GM12878 (cell line): ENCODE measurements around the gene EDNRB. TPM values are rescaled to one million over a fixed set of nuclear protein-coding genes. Genes with fewer than 3 reads are reported as not detected.
A peak's percentile ranks its signal among the peaks of the same experiment; 100 is the strongest.

Source experiments
- ATAC-seq: fragments of 200-7000 bp; cut with Tn5 transposase; 3 replicates; pipeline ENCODE4 v1.9.1; 2020; ENCODE audit warnings: mild to moderate bottlenecking, moderate library complexity
- BruUV-seq: library from RNA; stranded (reverse); fragments of 400-500 nt; replicated peaks from 2 replicates; lab custom pipeline; 2021; lab: Mats Ljungman, UMichigan
- CTCF ChIA-PET: fragments of 300-600 bp; sonication (Branson Sonifier 250); formaldehyde crosslinking; extraction: SDS; loops from one replicate; lab custom pipeline; 2021; ENCODE audit warnings: inconsistent platforms; lab: Yijun Ruan, JAX
- POLR2A ChIA-PET: fragments of 350-600 bp; formaldehyde crosslinking; extraction: SDS; loops from one replicate; lab custom pipeline; 2021; ENCODE audit warnings: inconsistent platforms; lab: Charles Lee
- RAD21 ChIA-PET: fragments of 300-600 bp; sonication (Branson Sonifier 250); formaldehyde crosslinking; loops from one replicate; lab custom pipeline; 2023; ENCODE audit warnings: antibody characterized with exemption; ENCODE audit not compliant: unreplicated experiment; lab: Charles Lee
- SMC1A ChIA-PET: fragments of 300-600 bp; sonication (Branson Sonifier 250); formaldehyde crosslinking; loops from one replicate; lab custom pipeline; 2023; ENCODE audit not compliant: unreplicated experiment, uncharacterized antibody; lab: Charles Lee
- DNase-seq: peaks from one replicate; pipeline ENCODE4 v3.0.0-alpha.2; 2011; ENCODE audit warnings: low read depth, low spot score
- FAIRE-seq: peaks from 3 replicates; lab custom pipeline; 2011; peaks lifted over from hg19 to GRCh38; lab: Jason Lieb, UNC
- H2AFZ ChIP-seq: 2 replicates; pipeline ENCODE4 v1.6.0; 2011; ENCODE audit warnings: low read depth, low read length, control low read depth; ENCODE audit not compliant: control insufficient read depth
- H3K27ac ChIP-seq: 2 replicates; pipeline ENCODE4 v1.5.1; 2011; ENCODE audit warnings: control low read depth; ENCODE audit not compliant: control insufficient read depth, insufficient read depth
- H3K27me3 ChIP-seq, 2 experiments: replicated peaks in 1 of 2; 2 replicates each; pipeline versions ENCODE4 v1.6.0 to v1.6.1; 2011; ENCODE audit warnings: low read length in 1 of 2; ENCODE audit not compliant: control insufficient read depth in 2 of 2, insufficient read depth in 2 of 2
- H3K36me3 ChIP-seq, 2 experiments: 2 replicates each; pipeline ENCODE4 v1.5.1; 2011; ENCODE audit warnings: low read length in 1 of 2; ENCODE audit not compliant: control insufficient read depth in 2 of 2, insufficient read depth in 2 of 2
- H3K4me1 ChIP-seq: 2 replicates; pipeline ENCODE4 v1.6.1; 2011; ENCODE audit warnings: mild to moderate bottlenecking, low read length, moderate library complexity, mixed read lengths; ENCODE audit not compliant: control insufficient read depth, insufficient read depth
- H3K4me2 ChIP-seq: 2 replicates; pipeline ENCODE4 v1.6.0; 2011; ENCODE audit warnings: control low read depth; ENCODE audit not compliant: control insufficient read depth, insufficient read depth
- H3K4me3 ChIP-seq: fragments of 200-600 bp; sonication (generic); 2 replicates; pipeline ENCODE4 v1.5.1; 2016
- H3K79me2 ChIP-seq: 2 replicates; pipeline ENCODE4 v1.6.0; 2011; ENCODE audit warnings: low read length; ENCODE audit not compliant: control insufficient read depth, insufficient read depth
- H3K9ac ChIP-seq: 2 replicates; pipeline ENCODE4 v1.8.0; 2011; ENCODE audit warnings: low read length, control low read depth, mixed read lengths; ENCODE audit not compliant: control insufficient read depth, insufficient read depth
- H3K9me3 ChIP-seq: replicated peaks from 3 replicates; pipeline ENCODE4 v1.5.1; 2011; ENCODE audit warnings: mild to moderate bottlenecking, low read length; ENCODE audit not compliant: control insufficient read depth, insufficient read depth
- H4K20me1 ChIP-seq: 2 replicates; pipeline ENCODE4 v1.6.0; 2011; ENCODE audit not compliant: control insufficient read depth, insufficient read depth
- ASH2L ChIP-seq: fragments of 300-600, 200-600 bp; sonication (generic); IDR thresholded peaks from 2 replicates; pipeline ENCODE4 v1.6.1; 2017; ENCODE audit warnings: low read depth, mild to moderate bottlenecking, borderline replicate concordance
- BRCA1 ChIP-seq: IDR thresholded peaks from 2 replicates; pipeline ENCODE4 v1.6.1; 2011; ENCODE audit warnings: low read depth, low read length, improper control_type of control experiment
- CBX3 ChIP-seq: fragments of 200-600 bp; sonication (generic); IDR thresholded peaks from 2 replicates; pipeline ENCODE4 v1.6.1; 2016; ENCODE audit warnings: low read depth, borderline replicate concordance
- HDAC6 ChIP-seq: fragments of 200-600 bp; sonication (generic); IDR thresholded peaks from one replicate; pipeline ENCODE4 v1.8.0; 2017; ENCODE audit warnings: antibody characterized with exemption; ENCODE audit not compliant: unreplicated experiment
- HDGF ChIP-seq: fragments of 450-650 bp; IDR thresholded peaks from 2 replicates; pipeline ENCODE4 v1.6.1; 2016; ENCODE audit warnings: antibody characterized with exemption
- NFYA ChIP-seq: IDR thresholded peaks from 2 replicates; pipeline ENCODE4 v1.6.1; 2011; ENCODE audit warnings: low read depth, mild to moderate bottlenecking, low read length, improper control_type of control experiment, borderline replicate concordance
- SP1 ChIP-seq: IDR thresholded peaks from one replicate; pipeline ENCODE4 v1.6.1; 2011; ENCODE audit warnings: low read depth, low read length
- ZBED1 ChIP-seq: IDR thresholded peaks from 2 replicates; pipeline ENCODE4 v1.6.1; 2016; ENCODE audit warnings: borderline replicate concordance
- WGBS: methylation state at CpG from one replicate; pipeline ENCODE4 v1.1.6; 2016; ENCODE audit warnings: low lambda C conversion rate; ENCODE audit not compliant: insufficient replicate concordance, insufficient coverage; ENCODE audit errors: missing lambda C conversion rate; 5-methylcytosine and 5-hydroxymethylcytosine counted together
- in situ Hi-C: fragments of 300-500 bp; cut with MboI; formaldehyde crosslinking; loops from 9 replicates; pipeline ENCODE4 v1.14.3; 2018; ENCODE audit warnings: mixed read lengths
- intact Hi-C: fragments of 100-400 bp; cut with micrococcal nuclease; formaldehyde crosslinking; loops from one replicate; pipeline ENCODE4 v1.14.2; 2022; ENCODE audit not compliant: unreplicated experiment
- polyA plus RNA-seq, 11 experiments: library from polyadenylated mRNA; depleted of rRNA in 4 of 11; unstranded in 6 of 11; stranded (reverse) in 5 of 11; fragments of >200 nt; fragmentation: Nextera tagmentation in 4 of 11; fragmentation: Illumina TruSeq in 1 of 11; extraction: Ambion mirVana in 4 of 11; extraction: Trizol in 1 of 11; gene quantifications; 1 replicate in 1 of 11; 2 replicates in 10 of 11; pipeline versions ENCODE4 v1.2.1 to v1.2.3, GENCODE V29; 2011 to 2016; ENCODE audit warnings: inconsistent platforms in 2 of 11, missing spikeins in 2 of 11, low read depth in 1 of 11
- total RNA-seq, 4 experiments: library from RNA; depleted of rRNA in 3 of 4; stranded (reverse); fragments of >200 nt in 3 of 4; fragmentation: Illumina TruSeq in 1 of 4; extraction: Trizol in 1 of 4; gene quantifications; 2 replicates each; pipeline versions ENCODE4 v1.2.1 to v1.2.3, GENCODE V29; 2013 to 2021
- TF ChIP-seq, protein P1 (sequence below): fragments of 450-650 bp; IDR thresholded peaks from 2 replicates; pipeline ENCODE4 v1.6.1; 2017; ENCODE audit warnings: mild to moderate bottlenecking, low read depth, inconsistent platforms; ENCODE audit not compliant: poor library complexity, severe bottlenecking

The EDNRB gene
- total and polyA plus RNA-seq, 10 of the 15 experiments (the other 5 are each of a cell fraction or from before 2014, with no cell fraction given), result not detected

- in situ Hi-C loops (no loop called here), intact Hi-C loops (no loop called here)
- DNase-seq (no peak), FAIRE-seq (no peak), ATAC-seq (peak; percentile 34)
- Histone ChIP-seq H3K27ac (no peak overlapping the region), H3K79me2 (no peaks in the 10 kb centered on the region), H3K9me3 (no peaks in the 10 kb centered on the region), H2AFZ (no peak overlapping the region), H4K20me1 (no peaks in the 10 kb centered on the region), H3K4me1 (no peaks in the 10 kb centered on the region), H3K36me3 (no peaks in the 10 kb centered on the region), H3K9ac (no peak overlapping the region), H3K4me2 (0 out of 2 replicates have a peak overlapping the region, but pooled peaks have one; percentile 17), H3K27me3 (peaks cover 6 to 10% of the 10 kb centered on the region in 2 experiments; a peak in 3 of 4 replicates), H3K4me3 (no peak overlapping the region)
- TF ChIP-seq ASH2L (no peak), SP1 (no peak), BRCA1 (no peak), NFYA (no peak), HDGF (no peak), CBX3 (no peak), ZBED1 (no peak), HDAC6 (no peak)
- TF ChIP-seq, protein P1, sequence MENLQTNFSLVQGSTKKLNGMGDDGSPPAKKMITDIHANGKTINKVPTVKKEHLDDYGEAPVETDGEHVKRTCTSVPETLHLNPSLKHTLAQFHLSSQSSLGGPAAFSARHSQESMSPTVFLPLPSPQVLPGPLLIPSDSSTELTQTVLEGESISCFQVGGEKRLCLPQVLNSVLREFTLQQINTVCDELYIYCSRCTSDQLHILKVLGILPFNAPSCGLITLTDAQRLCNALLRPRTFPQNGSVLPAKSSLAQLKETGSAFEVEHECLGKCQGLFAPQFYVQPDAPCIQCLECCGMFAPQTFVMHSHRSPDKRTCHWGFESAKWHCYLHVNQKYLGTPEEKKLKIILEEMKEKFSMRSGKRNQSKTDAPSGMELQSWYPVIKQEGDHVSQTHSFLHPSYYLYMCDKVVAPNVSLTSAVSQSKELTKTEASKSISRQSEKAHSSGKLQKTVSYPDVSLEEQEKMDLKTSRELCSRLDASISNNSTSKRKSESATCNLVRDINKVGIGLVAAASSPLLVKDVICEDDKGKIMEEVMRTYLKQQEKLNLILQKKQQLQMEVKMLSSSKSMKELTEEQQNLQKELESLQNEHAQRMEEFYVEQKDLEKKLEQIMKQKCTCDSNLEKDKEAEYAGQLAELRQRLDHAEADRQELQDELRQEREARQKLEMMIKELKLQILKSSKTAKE, result no peak
- POLR2A ChIA-PET, result interaction anchor here (1.0 kb wide), 1 partner anchor 9 kb away, joined by 3 read pairs; no protein-coding TSS in a partner anchor
- SMC1A ChIA-PET, result interaction anchor here (1.1 to 1.5 kb wide), 2 partner anchors 19 to 24 kb away, joined by 3 read pairs; no protein-coding TSS in a partner anchor
- 23% methylated on average over 27 of the region's 29 CpGs for WGBS
- RAD21 ChIA-PET, result no interaction called here
- no TSS peak for BruUV-seq
- CTCF ChIA-PET, result no interaction called here
These were observed 752 bp upstream of the EDNRB start for GRCh38 chr13:77919246-77919920.
